K562 (cell line): ENCODE results near the gene ST14. TPM values are rescaled to one million over a fixed set of nuclear protein-coding genes. Genes with fewer than 3 reads are reported as not detected.

Experiments
- ARID2 ChIP-seq: fragments of 450-650 bp; IDR thresholded peaks from 2 replicates; pipeline ENCODE4 v1.6.1; 2017; ENCODE audit warnings: antibody characterized with exemption, mild to moderate bottlenecking
- BRF1 ChIP-seq: IDR thresholded peaks from 3 replicates; pipeline ENCODE4 v1.6.1; 2011; ENCODE audit warnings: borderline replicate concordance, mild to moderate bottlenecking; ENCODE audit not compliant: insufficient read length; ENCODE audit errors: extremely low read depth
- CBX2 ChIP-seq: fragments of 200-600 bp; sonication (generic); IDR thresholded peaks from one replicate; pipeline ENCODE4 v1.6.1; 2012; ENCODE audit warnings: mild to moderate bottlenecking, low read length, inconsistent platforms; ENCODE audit not compliant: insufficient read depth, poor library complexity, severe bottlenecking
- CCAR2 ChIP-seq: fragments of 200-400 bp; formaldehyde crosslinking; IDR thresholded peaks from 2 replicates; pipeline ENCODE4 v1.6.1; 2017; ENCODE audit warnings: mild to moderate bottlenecking, low read depth, low read length
- CSDE1 ChIP-seq, 2 experiments: fragments of 450-650 bp; IDR thresholded peaks; 2 replicates each; pipeline ENCODE4 v1.6.1; 2016; ENCODE audit warnings: mild to moderate bottlenecking in 1 of 2
- ELF1 ChIP-seq: fragments of 200-800 bp; sonication (Bioruptor generic); IDR thresholded peaks from 2 replicates; pipeline ENCODE4 v1.6.1; 2016; ENCODE audit warnings: missing genetic modification characterization, missing compliant biosample characterization
- ETV5 ChIP-seq: sonication (generic); formaldehyde crosslinking; IDR thresholded peaks from 2 replicates; pipeline ENCODE4 v1.4.0; 2020; ENCODE audit warnings: low read depth, mild to moderate bottlenecking, missing genetic modification reagents
- HMG20B ChIP-seq: fragments of 250-450 bp; sonication (Bioruptor Pico); IDR thresholded peaks from 2 replicates; pipeline ENCODE4 v1.5.0; 2021; ENCODE audit warnings: mild to moderate bottlenecking
- MXI1 ChIP-seq: IDR thresholded peaks from 2 replicates; pipeline ENCODE4 v1.6.1; 2011; ENCODE audit warnings: low read depth, mild to moderate bottlenecking, improper control_type of control experiment, low read length
- POLR2G ChIP-seq: fragments of 200-400 bp; formaldehyde crosslinking; IDR thresholded peaks from 2 replicates; pipeline ENCODE4 v1.6.1; 2017; ENCODE audit warnings: low read depth, mild to moderate bottlenecking, antibody characterized with exemption, low read length, moderate library complexity
- POLR3A ChIP-seq: IDR thresholded peaks from 2 replicates; pipeline ENCODE4 v1.6.1; 2011; ENCODE audit warnings: borderline replicate concordance, mild to moderate bottlenecking, moderate library complexity; ENCODE audit not compliant: insufficient read length, insufficient read depth; ENCODE audit errors: extremely low read depth
- RAD21 ChIP-seq, 2 experiments: fragments of 250-450 bp in 1 of 2; fragments of 450-650 bp in 1 of 2; sonication (Bioruptor Pico) in 1 of 2; formaldehyde crosslinking in 1 of 2; IDR thresholded peaks in 1 of 2; conservative IDR thresholded peaks in 1 of 2; 2 replicates each; pipeline versions ENCODE4 v1.4.0 to v1.8.0; 2020 to 2022; ENCODE audit warnings: mild to moderate bottlenecking in 2 of 2, moderate library complexity in 1 of 2
- RB1 ChIP-seq: fragments of 450-650 bp; IDR thresholded peaks from 2 replicates; pipeline ENCODE4 v1.6.1; 2017; ENCODE audit warnings: low read depth, mild to moderate bottlenecking
- SAFB2 ChIP-seq: fragments of 200-400 bp; formaldehyde crosslinking; IDR thresholded peaks from 2 replicates; pipeline ENCODE4 v1.6.1; 2018; ENCODE audit warnings: borderline replicate concordance, low read length, low read depth, moderate library complexity; ENCODE audit not compliant: severe bottlenecking
- SRF ChIP-seq, 2 experiments: fragments of 250-450, 450-650 bp in 1 of 2; sonication (Bioruptor Pico) in 1 of 2; sonication (generic) in 1 of 2; formaldehyde crosslinking; IDR thresholded peaks; 2 replicates each; pipeline versions ENCODE4 v1.5.0 to v1.5.1; 2020 to 2022; ENCODE audit warnings: mild to moderate bottlenecking in 1 of 2, missing genetic modification reagents in 1 of 2
- TBL1XR1 ChIP-seq, 2 experiments: IDR thresholded peaks; 2 replicates each; pipeline ENCODE4 v1.6.1; 2012; ENCODE audit warnings: improper control_type of control experiment in 2 of 2, low read length in 2 of 2, mild to moderate bottlenecking in 1 of 2
- TFAM ChIP-seq: fragments of 250-450 bp; sonication (Bioruptor Pico); conservative IDR thresholded peaks from 2 replicates; pipeline ENCODE4 v1.5.0; 2021; ENCODE audit warnings: mild to moderate bottlenecking, moderate library complexity
- ZKSCAN1 ChIP-seq: fragments of 150-350 bp; IDR thresholded peaks from 2 replicates; pipeline ENCODE4 v1.6.1; 2016; ENCODE audit warnings: low read depth, low read length
- ZNF316 ChIP-seq: fragments of 450-650 bp; IDR thresholded peaks from 2 replicates; pipeline ENCODE4 v1.6.1; 2016
- ZNF436 ChIP-seq: fragments of 250-450, 450-650 bp; sonication (Bioruptor Pico); formaldehyde crosslinking; IDR thresholded peaks from 2 replicates; pipeline ENCODE4 v1.7.0; 2020; ENCODE audit warnings: mild to moderate bottlenecking
- ZNF583 ChIP-seq: fragments of 250-450 bp; sonication (Bioruptor Pico); IDR thresholded peaks from 2 replicates; pipeline ENCODE4 v1.4.0; 2020
- ZNF76 ChIP-seq: fragments of 250-450 bp; sonication (Bioruptor Pico); IDR thresholded peaks from 2 replicates; pipeline ENCODE4 v1.4.0; 2020; ENCODE audit warnings: mild to moderate bottlenecking, moderate library complexity, borderline replicate concordance
- ZNF766 ChIP-seq: fragments of 200-800 bp; sonication (Bioruptor generic); conservative IDR thresholded peaks from 2 replicates; pipeline ENCODE4 v1.6.1; 2016; ENCODE audit warnings: missing genetic modification characterization, missing compliant biosample characterization
- ZSCAN32 ChIP-seq: fragments of 450-650 bp; formaldehyde crosslinking; IDR thresholded peaks from 2 replicates; pipeline ENCODE4 v1.4.0; 2020; ENCODE audit warnings: mild to moderate bottlenecking, moderate library complexity
- polyA plus RNA-seq, 8 experiments: library from polyadenylated mRNA; depleted of rRNA in 4 of 8; stranded (reverse) in 5 of 8; unstranded in 3 of 8; fragments of >200 nt; fragmentation: Nextera tagmentation in 2 of 8; fragmentation: Illumina TruSeq in 1 of 8; extraction: Ambion mirVana in 2 of 8; extraction: Trizol in 1 of 8; gene quantifications; 2 replicates each; pipeline versions ENCODE4 v1.2.1 to v1.2.3, GENCODE V29; 2011 to 2014; ENCODE audit warnings: inconsistent platforms in 1 of 8, missing spikeins in 1 of 8
- total RNA-seq, 7 experiments: library from RNA; depleted of rRNA in 6 of 7; stranded (reverse); fragments of >200 nt in 6 of 7; fragmentation: Illumina TruSeq in 2 of 7; extraction: Trizol in 2 of 7; gene quantifications; 2 replicates each; pipeline versions ENCODE4 v1.2.1 to v1.2.3, GENCODE V29; 2011 to 2021; ENCODE audit warnings: low replicate concordance in 1 of 7
- TF ChIP-seq, protein P1 (sequence below), 3 experiments: IDR thresholded peaks in 2 of 3; conservative IDR thresholded peaks in 1 of 3; 2 replicates each; pipeline ENCODE4 v1.5.1; 2011 to 2012; ENCODE audit warnings: low read length in 3 of 3, mild to moderate bottlenecking in 3 of 3, control low read depth in 2 of 3, improper control_type of control experiment in 1 of 3, inconsistent platforms in 1 of 3, low read depth in 1 of 3, mixed read lengths in 1 of 3, moderate library complexity in 1 of 3; ENCODE audit not compliant: insufficient read depth in 2 of 3
- TF ChIP-seq, protein P2 (sequence below): fragments of 250-450 bp; sonication (Bioruptor Pico); IDR thresholded peaks from 2 replicates; pipeline ENCODE4 v1.8.0; 2021; ENCODE audit warnings: moderate library complexity, mild to moderate bottlenecking, inconsistent platforms

ST14 gene
- total and polyA plus RNA-seq, 9 of the 15 experiments (the other 6 are each of a cell fraction or from before 2014, with no cell fraction given), result 0.08 to 0.20 TPM; not detected in 7

DNA sequence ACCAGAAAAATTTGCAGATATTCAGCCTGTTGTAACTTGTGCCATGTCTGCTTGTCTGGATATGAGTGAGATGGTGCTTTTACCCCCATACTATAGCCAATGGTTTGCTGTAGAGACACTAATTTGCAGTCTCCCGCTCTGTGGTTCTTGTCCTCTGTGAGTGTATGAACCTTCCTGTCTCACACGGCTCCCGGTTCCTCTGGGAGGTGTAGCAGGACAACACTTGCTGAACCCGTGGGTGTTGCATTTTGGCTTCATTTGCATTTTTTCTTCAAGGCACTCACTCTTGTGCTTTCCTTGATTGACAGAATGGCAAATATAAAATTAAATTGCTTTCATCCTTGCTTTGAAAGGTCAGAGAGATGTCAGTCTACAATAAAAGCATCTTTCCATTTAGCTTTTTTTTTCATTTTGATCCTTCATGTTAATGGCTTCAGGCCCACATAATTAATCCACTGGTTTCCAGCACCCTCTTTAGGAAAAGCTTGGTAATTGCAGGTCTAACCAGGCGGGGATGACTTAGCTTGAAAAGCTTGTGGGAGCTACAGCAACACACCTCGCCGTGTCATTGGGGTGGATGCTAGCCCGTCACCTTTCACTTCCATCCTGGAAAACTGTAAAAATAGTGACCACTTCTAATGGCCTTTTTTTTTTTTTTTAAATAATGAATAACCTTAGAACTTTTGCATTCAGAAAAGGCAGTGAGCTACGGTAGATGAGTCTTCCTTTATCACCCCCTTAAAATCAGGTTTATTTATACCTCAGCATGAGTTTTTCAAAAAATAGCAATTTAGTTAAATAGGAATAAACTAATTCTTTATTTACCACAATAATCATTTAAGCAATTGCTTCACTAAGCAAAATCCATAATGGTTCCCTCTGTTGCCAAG lies 27.4 kb upstream of the ST14 start (continued):
- no peak for TF ChIP-seq HMG20B
- TF ChIP-seq TBL1XR1 (IDR thresholded peaks at IDR 0.05; ENCODE audit: low read length in 2 of 2), result no peak
- no peak for TF ChIP-seq ZNF436 (CRISPR knock-in tag)
- TF ChIP-seq CSDE1 (IDR thresholded peaks at IDR 0.05), result no peak
- TF ChIP-seq ZNF766 (CRISPR knock-in tag), result no peak
- no peak for TF ChIP-seq ZSCAN32 (CRISPR knock-in tag)
- no peak for TF ChIP-seq ZNF76 (CRISPR knock-in tag)
- TF ChIP-seq ZNF316, result peak; percentile 60; the same call in 1 of the 2 replicates
- TF ChIP-seq POLR2G, result no peak
- TF ChIP-seq, protein P1, sequence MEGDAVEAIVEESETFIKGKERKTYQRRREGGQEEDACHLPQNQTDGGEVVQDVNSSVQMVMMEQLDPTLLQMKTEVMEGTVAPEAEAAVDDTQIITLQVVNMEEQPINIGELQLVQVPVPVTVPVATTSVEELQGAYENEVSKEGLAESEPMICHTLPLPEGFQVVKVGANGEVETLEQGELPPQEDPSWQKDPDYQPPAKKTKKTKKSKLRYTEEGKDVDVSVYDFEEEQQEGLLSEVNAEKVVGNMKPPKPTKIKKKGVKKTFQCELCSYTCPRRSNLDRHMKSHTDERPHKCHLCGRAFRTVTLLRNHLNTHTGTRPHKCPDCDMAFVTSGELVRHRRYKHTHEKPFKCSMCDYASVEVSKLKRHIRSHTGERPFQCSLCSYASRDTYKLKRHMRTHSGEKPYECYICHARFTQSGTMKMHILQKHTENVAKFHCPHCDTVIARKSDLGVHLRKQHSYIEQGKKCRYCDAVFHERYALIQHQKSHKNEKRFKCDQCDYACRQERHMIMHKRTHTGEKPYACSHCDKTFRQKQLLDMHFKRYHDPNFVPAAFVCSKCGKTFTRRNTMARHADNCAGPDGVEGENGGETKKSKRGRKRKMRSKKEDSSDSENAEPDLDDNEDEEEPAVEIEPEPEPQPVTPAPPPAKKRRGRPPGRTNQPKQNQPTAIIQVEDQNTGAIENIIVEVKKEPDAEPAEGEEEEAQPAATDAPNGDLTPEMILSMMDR (IDR thresholded peaks at IDR 0.05 in 2 of 3, conservative IDR thresholded peaks at IDR 0.05 in 1 of 3; ENCODE audit: insufficient read depth in 2 of 3, low read depth in 1 of 3, low read length in 3 of 3), result peak; percentile 73 to 90 (median 87)
- no peak for TF ChIP-seq POLR3A
- peak; percentile 93 for TF ChIP-seq RAD21 (CRISPR knock-in tag; conservative IDR thresholded peaks at IDR 0.05 in 1 of 2, IDR thresholded peaks at IDR 0.05 in 1 of 2)
- no peak for TF ChIP-seq ELF1
- TF ChIP-seq CBX2, result no peak
- TF ChIP-seq ZKSCAN1, result no peak
- TF ChIP-seq BRF1, result no peak
- TF ChIP-seq, protein P2, sequence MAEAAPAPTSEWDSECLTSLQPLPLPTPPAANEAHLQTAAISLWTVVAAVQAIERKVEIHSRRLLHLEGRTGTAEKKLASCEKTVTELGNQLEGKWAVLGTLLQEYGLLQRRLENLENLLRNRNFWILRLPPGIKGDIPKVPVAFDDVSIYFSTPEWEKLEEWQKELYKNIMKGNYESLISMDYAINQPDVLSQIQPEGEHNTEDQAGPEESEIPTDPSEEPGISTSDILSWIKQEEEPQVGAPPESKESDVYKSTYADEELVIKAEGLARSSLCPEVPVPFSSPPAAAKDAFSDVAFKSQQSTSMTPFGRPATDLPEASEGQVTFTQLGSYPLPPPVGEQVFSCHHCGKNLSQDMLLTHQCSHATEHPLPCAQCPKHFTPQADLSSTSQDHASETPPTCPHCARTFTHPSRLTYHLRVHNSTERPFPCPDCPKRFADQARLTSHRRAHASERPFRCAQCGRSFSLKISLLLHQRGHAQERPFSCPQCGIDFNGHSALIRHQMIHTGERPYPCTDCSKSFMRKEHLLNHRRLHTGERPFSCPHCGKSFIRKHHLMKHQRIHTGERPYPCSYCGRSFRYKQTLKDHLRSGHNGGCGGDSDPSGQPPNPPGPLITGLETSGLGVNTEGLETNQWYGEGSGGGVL (CRISPR knock-in tag), result no peak
- no peak for TF ChIP-seq SAFB2
- TF ChIP-seq SRF (CRISPR knock-in tag; IDR thresholded peaks at IDR 0.05), result no peak
- 0 out of 2 replicates have a peak, but pooled peaks have one; percentile 4 for TF ChIP-seq RB1
- no peak for TF ChIP-seq CCAR2
- no peak for TF ChIP-seq ZNF583
- TF ChIP-seq ETV5 (CRISPR knock-in tag), result no peak
- peak; percentile 82 for TF ChIP-seq ARID2
- TF ChIP-seq TFAM (CRISPR knock-in tag), result no peak
- TF ChIP-seq MXI1, result no peak
